HepG2 (cell line): ENCODE results near the gene PRADC1. TPM values are rescaled to one million over a fixed set of nuclear protein-coding genes. Genes with fewer than 3 reads are reported as not detected.

Experiments used
- ASH2L ChIP-seq: fragments of 300-600, 200-600 bp; sonication (generic); IDR thresholded peaks from 2 replicates; pipeline ENCODE4 v1.7.0; 2017; ENCODE audit warnings: low read depth, mild to moderate bottlenecking, moderate library complexity, mixed read lengths, low read length; ENCODE audit not compliant: insufficient read length
- ATF7-NPFF ChIP-seq: sonication (generic); formaldehyde crosslinking; IDR thresholded peaks from 2 replicates; pipeline ENCODE4 v1.8.1; 2023; ENCODE audit warnings: mild to moderate bottlenecking, low read depth, missing genetic modification reagents, moderate library complexity
- CEBPG ChIP-seq: IDR thresholded peaks from 2 replicates; pipeline ENCODE4 v1.6.1; 2016
- CHD2 ChIP-seq: IDR thresholded peaks from 2 replicates; pipeline ENCODE4 v1.6.1; 2011; ENCODE audit warnings: low read depth, low read length, improper control_type of control experiment
- EHMT2 ChIP-seq: fragments of 200-600 bp; sonication (generic); IDR thresholded peaks from 2 replicates; pipeline ENCODE4 v1.7.0; 2017; ENCODE audit warnings: antibody characterized with exemption, low read depth, low read length, borderline replicate concordance
- FOXM1 ChIP-seq: sonication (generic); formaldehyde crosslinking; IDR thresholded peaks from 2 replicates; pipeline ENCODE4 v1.5.0; 2020; ENCODE audit warnings: missing genetic modification reagents
- FOXO1 ChIP-seq: sonication (generic); formaldehyde crosslinking; IDR thresholded peaks from 2 replicates; pipeline ENCODE4 v1.4.0; 2020; ENCODE audit warnings: missing genetic modification reagents
- HOXA7 ChIP-seq: sonication (generic); formaldehyde crosslinking; IDR thresholded peaks from 2 replicates; pipeline ENCODE4 v1.8.1; 2022; ENCODE audit warnings: mild to moderate bottlenecking, missing genetic modification reagents, moderate library complexity
- HOXD1 ChIP-seq: sonication (generic); formaldehyde crosslinking; IDR thresholded peaks from 2 replicates; pipeline ENCODE4 v1.5.0; 2020; ENCODE audit warnings: missing genetic modification reagents
- KMT2B ChIP-seq: IDR thresholded peaks from 2 replicates; pipeline ENCODE4 v1.6.1; 2016; ENCODE audit warnings: missing genetic modification reagents, missing compliant biosample characterization
- MLLT10 ChIP-seq: sonication (generic); formaldehyde crosslinking; IDR thresholded peaks from 2 replicates; pipeline ENCODE4 v1.4.0; 2020; ENCODE audit warnings: missing genetic modification reagents
- PRPF4 ChIP-seq: fragments of 200-400 bp; formaldehyde crosslinking; IDR thresholded peaks from 2 replicates; pipeline ENCODE4 v1.6.1; 2016; ENCODE audit warnings: low read length, low read depth; ENCODE audit not compliant: poor library complexity, severe bottlenecking
- RBFOX2 ChIP-seq: fragments of 200-400 bp; formaldehyde crosslinking; IDR thresholded peaks from 2 replicates; pipeline ENCODE4 v1.6.1; 2017; ENCODE audit warnings: low read depth, mild to moderate bottlenecking, low read length
- REXO4 ChIP-seq: sonication (generic); formaldehyde crosslinking; IDR thresholded peaks from 2 replicates; pipeline ENCODE4 v1.8.0; 2022; ENCODE audit warnings: missing genetic modification reagents, mild to moderate bottlenecking, borderline replicate concordance
- SALL2 ChIP-seq: sonication (generic); formaldehyde crosslinking; IDR thresholded peaks from 2 replicates; pipeline ENCODE4 v1.8.1; 2023; ENCODE audit warnings: mild to moderate bottlenecking, missing genetic modification reagents, inconsistent platforms
- SATB2 ChIP-seq: sonication (generic); formaldehyde crosslinking; IDR thresholded peaks from 2 replicates; pipeline ENCODE4 v1.5.0; 2020; ENCODE audit warnings: missing genetic modification reagents
- SIX4 ChIP-seq: sonication (generic); formaldehyde crosslinking; IDR thresholded peaks from 2 replicates; pipeline ENCODE4 v1.4.0; 2020; ENCODE audit warnings: missing genetic modification reagents
- SOX5 ChIP-seq: IDR thresholded peaks from 2 replicates; pipeline ENCODE4 v1.6.1; 2016; ENCODE audit warnings: borderline replicate concordance
- STAT5B ChIP-seq: sonication (generic); formaldehyde crosslinking; IDR thresholded peaks from 2 replicates; pipeline ENCODE4 v1.4.0; 2020; ENCODE audit warnings: missing genetic modification reagents
- TBX3 ChIP-seq: fragments of 450-650 bp; IDR thresholded peaks from 2 replicates; pipeline ENCODE4 v1.6.1; 2017; ENCODE audit warnings: antibody characterized with exemption, mild to moderate bottlenecking, inconsistent platforms, borderline replicate concordance
- TEAD2 ChIP-seq: sonication (generic); formaldehyde crosslinking; IDR thresholded peaks from 2 replicates; pipeline ENCODE4 v1.9.0; 2021; ENCODE audit warnings: missing genetic modification reagents
- USF2 ChIP-seq, 2 experiments: sonication (generic) in 1 of 2; formaldehyde crosslinking in 1 of 2; IDR thresholded peaks; 2 replicates each; pipeline versions ENCODE4 v1.5.1 to v1.6.1; 2011 to 2020; ENCODE audit warnings: borderline replicate concordance in 1 of 2, low read depth in 1 of 2, low read length in 1 of 2, mild to moderate bottlenecking in 1 of 2, missing genetic modification reagents in 1 of 2, moderate library complexity in 1 of 2
- ZBTB46 ChIP-seq: sonication (generic); formaldehyde crosslinking; IDR thresholded peaks from 2 replicates; pipeline ENCODE4 v1.4.0; 2020; ENCODE audit warnings: mild to moderate bottlenecking, missing genetic modification reagents, borderline replicate concordance
- ZFP90 ChIP-seq: sonication (generic); formaldehyde crosslinking; IDR thresholded peaks from 2 replicates; pipeline ENCODE4 v1.8.0; 2022; ENCODE audit warnings: missing genetic modification reagents, mild to moderate bottlenecking, inconsistent platforms, borderline replicate concordance
- ZMAT3 ChIP-seq: sonication (generic); formaldehyde crosslinking; conservative IDR thresholded peaks from 2 replicates; pipeline ENCODE4 v1.7.0; 2021; ENCODE audit warnings: missing genetic modification reagents
- ZNF746 ChIP-seq: sonication (generic); formaldehyde crosslinking; IDR thresholded peaks from 2 replicates; pipeline ENCODE4 v1.8.0; 2022; ENCODE audit warnings: mild to moderate bottlenecking, missing genetic modification reagents
- ZSCAN22 ChIP-seq: sonication (generic); formaldehyde crosslinking; IDR thresholded peaks from 2 replicates; pipeline ENCODE4 v1.4.0; 2020; ENCODE audit warnings: mild to moderate bottlenecking, missing genetic modification reagents
- polyA plus RNA-seq, 8 experiments: library from polyadenylated mRNA; depleted of rRNA in 3 of 8; stranded (reverse) in 7 of 8; unstranded in 1 of 8; fragments of >200 nt; fragmentation: Illumina TruSeq in 4 of 8; extraction: Trizol in 4 of 8; gene quantifications; 2 replicates each; pipeline versions ENCODE4 v1.2.1 to v1.2.3, GENCODE V29; 2011 to 2016; ENCODE audit warnings: low read depth in 4 of 8, missing spikeins in 1 of 8, mixed read lengths in 1 of 8; ENCODE audit not compliant: insufficient read depth in 1 of 8
- total RNA-seq, 5 experiments: library from RNA; depleted of rRNA; stranded (reverse); fragments of >200 nt; fragmentation: Illumina TruSeq; extraction: Trizol; gene quantifications; 2 replicates each; pipeline ENCODE4 v1.2.3, GENCODE V29; 2016; ENCODE audit warnings: low read depth in 1 of 5
- TF ChIP-seq, protein P1 (sequence below): sonication (generic); formaldehyde crosslinking; IDR thresholded peaks from 2 replicates; pipeline ENCODE4 v1.4.0; 2020; ENCODE audit warnings: low read depth, mild to moderate bottlenecking, missing genetic modification reagents

PRADC1 gene
- total and polyA plus RNA-seq, 2 of the 13 experiments (the other 11 are each of a cell fraction or from before 2014, with no cell fraction given), result 12.1 to 37.2 TPM

- TF ChIP-seq KMT2B (peak; percentile 29; the same call in 1 of the 2 replicates), ZMAT3 (no peak), SALL2 (no peak), REXO4 (CRISPR knock-in tag) (no peak), TEAD2 (no peak), CEBPG (CRISPR knock-in tag) (0 out of 2 replicates have a peak, but pooled peaks have one; percentile 6), TBX3 (no peak), ZBTB46 (no peak), CHD2 (no peak), ATF7-NPFF (no peak), PRPF4 (no peak), SIX4 (no peak), ZSCAN22 (CRISPR knock-in tag) (no peak), MLLT10 (CRISPR knock-in tag) (no peak), ZNF746 (CRISPR knock-in tag) (no peak), FOXO1 (CRISPR knock-in tag) (peak; percentile 62; the same call in 1 of the 2 replicates), USF2 (IDR thresholded peaks at IDR 0.05; ENCODE audit: low read depth, low read length) (0 out of 2 replicates have a peak, but pooled peaks have one; percentile 14), USF2 (CRISPR knock-in tag; IDR thresholded peaks at IDR 0.05; ENCODE audit: borderline replicate concordance) (no peak), STAT5B (CRISPR knock-in tag) (no peak), FOXM1 (CRISPR knock-in tag) (no peak), HOXD1 (CRISPR knock-in tag) (no peak), HOXA7 (CRISPR knock-in tag) (no peak), RBFOX2 (no peak), ASH2L (no peak), EHMT2 (no peak), ZFP90 (no peak), SOX5 (CRISPR knock-in tag) (no peak), SATB2 (CRISPR knock-in tag) (no peak)
- TF ChIP-seq, protein P1, sequence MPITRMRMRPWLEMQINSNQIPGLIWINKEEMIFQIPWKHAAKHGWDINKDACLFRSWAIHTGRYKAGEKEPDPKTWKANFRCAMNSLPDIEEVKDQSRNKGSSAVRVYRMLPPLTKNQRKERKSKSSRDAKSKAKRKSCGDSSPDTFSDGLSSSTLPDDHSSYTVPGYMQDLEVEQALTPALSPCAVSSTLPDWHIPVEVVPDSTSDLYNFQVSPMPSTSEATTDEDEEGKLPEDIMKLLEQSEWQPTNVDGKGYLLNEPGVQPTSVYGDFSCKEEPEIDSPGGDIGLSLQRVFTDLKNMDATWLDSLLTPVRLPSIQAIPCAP, result no peak
Measured at GRCh38 chr2:73260338-73260984, 27.4 kb upstream of the PRADC1 start (continued).
